Esophagus squamous epithelium (tissue), 5 donors: ENCODE measurements around the gene RASSF9. TPM values are rescaled to one million over a fixed set of nuclear protein-coding genes. Genes with fewer than 3 reads are reported as not detected.

Experiments used
- DNase-seq: peaks from one replicate; lab custom pipeline; 2025; lab: John Stamatoyannopoulos, UW
- H3K27ac ChIP-seq, 4 donors: fragments of 200-600 bp; sonication (generic); one replicate each; pipeline ENCODE4 v1.5.1; 2016 to 2019; ENCODE audit warnings: mild to moderate bottlenecking in 1 of 4
- H3K27me3 ChIP-seq, 4 donors: fragments of 200-600 bp; sonication (generic); 1 replicate in 3 of 4; 2 replicates in 1 of 4; pipeline versions ENCODE4 v1.5.1 to v1.6.0; 2017 to 2021; ENCODE audit warnings: antibody characterized with exemption in 1 of 4
- H3K36me3 ChIP-seq, 3 donors: fragments of 200-600 bp; sonication (generic); one replicate each; pipeline ENCODE4 v1.5.1; 2016 to 2019
- H3K4me1 ChIP-seq, 3 donors: fragments of 200-600 bp; sonication (generic); one replicate each; pipeline ENCODE4 v1.5.1; 2017 to 2019
- H3K4me3 ChIP-seq, 4 donors: fragments of 200-600 bp; sonication (generic); 1 replicate in 3 of 4; 2 replicates in 1 of 4; pipeline ENCODE4 v1.5.1; 2016 to 2019; ENCODE audit warnings: mild to moderate bottlenecking in 2 of 4, moderate library complexity in 1 of 4
- H3K9me3 ChIP-seq, 3 donors: fragments of 200-600 bp; sonication (generic); one replicate each; pipeline ENCODE4 v1.5.1; 2016 to 2019
- POLR2A ChIP-seq, 4 donors: fragments of 450-650 bp; IDR thresholded peaks; one replicate each; pipeline ENCODE4 v1.6.1; 2017; ENCODE audit warnings: antibody characterized with exemption in 4 of 4, mild to moderate bottlenecking in 4 of 4, moderate library complexity in 3 of 4
- WGBS, 2 donors: methylation state at CpG; one replicate each; pipeline ENCODE4 v1.1.5; 2018; 5-methylcytosine and 5-hydroxymethylcytosine counted together
- intact Hi-C: fragments of 100-400 bp; cut with DNase I; formaldehyde crosslinking; loops from one replicate; pipeline ENCODE4 v1.15.0; 2022
- total RNA-seq, 4 donors: library from RNA; depleted of rRNA; stranded (reverse); fragments of >200 nt; gene quantifications; one replicate each; pipeline ENCODE4 v1.1.0, GENCODE V29; 2016
- TF ChIP-seq, protein P1 (sequence below), 6 experiments: fragments of 450-650 bp in 4 of 6; fragments of 200-600 bp in 2 of 6; sonication (generic) in 2 of 6; IDR thresholded peaks; one replicate each; pipeline ENCODE4 v1.5.1; 2016 to 2019; ENCODE audit warnings: antibody characterized with exemption in 6 of 6, mild to moderate bottlenecking in 4 of 6, moderate library complexity in 4 of 6
- donor health status: DM: yes; HTN: yes; CAD: no.

Gene RASSF9
- 10 to 100 TPM in 1 of 4 donors, 1 to 10 TPM in 3; 2.5 to 17.4 (median 4.4) TPM for total RNA-seq

DNA sequence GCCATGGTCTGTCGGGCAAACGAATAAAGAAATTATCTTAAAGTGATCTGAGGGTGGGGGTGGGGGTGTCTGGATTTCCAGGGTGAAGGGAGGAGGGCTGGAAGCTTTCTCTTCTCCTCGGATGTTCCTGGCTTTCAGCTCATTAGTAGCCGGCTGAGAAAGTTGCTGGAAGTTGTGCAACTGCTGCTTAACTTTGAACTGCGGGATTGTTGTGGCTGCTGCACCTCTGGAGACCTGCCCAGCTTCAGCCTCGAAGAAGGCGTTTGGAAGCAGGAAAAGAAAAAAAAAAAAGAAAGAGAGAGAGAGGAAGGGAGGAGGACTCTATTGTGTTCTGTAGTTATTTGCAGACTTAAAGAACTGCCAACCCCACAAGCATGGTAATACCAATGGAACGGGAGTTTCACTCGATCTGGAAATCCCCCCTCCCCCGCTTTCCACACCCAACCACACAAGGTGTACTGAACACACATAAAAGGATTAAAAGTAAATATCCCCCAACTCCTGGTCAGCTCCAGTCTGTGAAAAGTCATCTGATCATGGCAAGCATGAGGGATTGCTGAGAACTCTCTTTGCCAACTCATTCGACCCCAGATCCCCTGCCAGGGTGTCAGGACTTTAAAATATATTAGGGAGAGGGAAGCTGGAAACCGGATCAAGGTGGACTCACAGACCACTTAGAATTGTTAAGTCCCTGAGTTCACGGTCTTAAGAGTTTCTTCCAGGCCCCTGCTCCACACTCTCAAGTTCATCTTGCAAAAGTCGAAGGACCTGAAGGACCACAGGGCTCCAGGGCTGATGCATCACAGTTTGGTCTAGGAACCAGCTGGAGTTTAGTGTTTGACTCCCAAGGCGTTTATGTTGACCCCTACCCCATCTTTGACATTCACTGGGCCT, at the start of gene RASSF9:
TSS of gene RASSF9 (minus strand) at position 213 of the 894 bp plus-strand sequence. CDS start at position 5, 208 bp downstream.
- Histone ChIP-seq H3K27ac (peak within 1 kb of the TSS; percentile 76 to 89 (median 81)), H3K4me1 (peaks cover 0 to 34% (median 0%) of the 10 kb centered on the region in 3 donors), H3K36me3 (no peaks in the 10 kb centered on the region), H3K9me3 (no peaks in the 10 kb centered on the region), H3K4me3 (peak within 1 kb of the TSS; percentile 27 to 64 (median 55)), H3K27me3 (no peaks in the 10 kb centered on the region)
- no peak for DNase-seq
- 9 to 19% methylated on average over 14 of the region's 15 CpGs for WGBS, 2 donors
- intact Hi-C loops, result no loop called here
- TF ChIP-seq, protein P1, sequence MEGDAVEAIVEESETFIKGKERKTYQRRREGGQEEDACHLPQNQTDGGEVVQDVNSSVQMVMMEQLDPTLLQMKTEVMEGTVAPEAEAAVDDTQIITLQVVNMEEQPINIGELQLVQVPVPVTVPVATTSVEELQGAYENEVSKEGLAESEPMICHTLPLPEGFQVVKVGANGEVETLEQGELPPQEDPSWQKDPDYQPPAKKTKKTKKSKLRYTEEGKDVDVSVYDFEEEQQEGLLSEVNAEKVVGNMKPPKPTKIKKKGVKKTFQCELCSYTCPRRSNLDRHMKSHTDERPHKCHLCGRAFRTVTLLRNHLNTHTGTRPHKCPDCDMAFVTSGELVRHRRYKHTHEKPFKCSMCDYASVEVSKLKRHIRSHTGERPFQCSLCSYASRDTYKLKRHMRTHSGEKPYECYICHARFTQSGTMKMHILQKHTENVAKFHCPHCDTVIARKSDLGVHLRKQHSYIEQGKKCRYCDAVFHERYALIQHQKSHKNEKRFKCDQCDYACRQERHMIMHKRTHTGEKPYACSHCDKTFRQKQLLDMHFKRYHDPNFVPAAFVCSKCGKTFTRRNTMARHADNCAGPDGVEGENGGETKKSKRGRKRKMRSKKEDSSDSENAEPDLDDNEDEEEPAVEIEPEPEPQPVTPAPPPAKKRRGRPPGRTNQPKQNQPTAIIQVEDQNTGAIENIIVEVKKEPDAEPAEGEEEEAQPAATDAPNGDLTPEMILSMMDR (IDR thresholded peaks at IDR 0.05), result no peak
- no peak for TF ChIP-seq POLR2A (IDR thresholded peaks at IDR 0.05)

DNA sequence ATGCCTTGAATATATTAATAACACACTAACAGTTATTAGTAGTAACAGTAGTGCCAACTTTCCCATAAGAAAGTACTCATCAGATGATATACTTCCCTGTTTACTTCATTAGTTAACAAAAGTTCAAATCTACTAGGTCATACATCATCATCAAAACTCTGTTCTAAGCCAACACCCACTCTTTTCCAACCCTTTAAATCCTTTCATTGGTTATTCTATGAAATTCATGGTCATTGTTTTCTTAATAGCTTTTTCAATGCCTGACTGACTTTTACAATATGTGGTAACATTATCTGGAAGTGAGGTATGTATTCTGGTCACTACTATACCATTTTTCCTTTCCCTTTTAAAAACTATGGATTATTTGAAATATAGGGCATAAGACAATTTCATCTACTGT, 47.6 kb upstream of the RASSF9 start:
- intact Hi-C loops, result no loop called here
- H3K27me3 ChIP-seq, result no peaks in the 10 kb centered on the region
- no peak overlapping the region for H3K27ac ChIP-seq
- H3K36me3 ChIP-seq, result no peaks in the 10 kb centered on the region
- H3K9me3 ChIP-seq, result no peaks in the 10 kb centered on the region
- H3K4me1 ChIP-seq, result no peaks in the 10 kb centered on the region
- TF ChIP-seq POLR2A (IDR thresholded peaks at IDR 0.05), result no peak
- TF ChIP-seq, protein P1 (IDR thresholded peaks at IDR 0.05), result no peak
- DNase-seq, result no peak
- no peak overlapping the region for H3K4me3 ChIP-seq

DNA sequence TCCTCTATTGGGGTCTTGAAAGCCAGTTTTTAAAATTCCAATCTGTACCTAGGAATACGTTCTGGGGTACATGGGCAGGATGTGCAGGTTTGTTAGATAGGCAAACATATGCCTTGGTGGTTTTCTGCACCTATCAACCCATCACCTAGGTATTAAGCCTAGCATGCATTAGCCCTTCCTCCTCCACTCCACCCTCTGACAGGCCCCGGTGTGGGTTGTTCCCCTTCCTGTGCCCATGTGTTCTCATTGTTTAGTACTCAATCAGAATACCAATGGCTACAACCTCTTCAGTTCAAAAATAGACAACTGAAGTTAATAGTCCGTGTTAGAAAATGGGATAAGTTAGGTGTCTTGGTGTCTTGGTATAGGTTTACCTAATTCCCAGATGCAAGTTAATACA, 41.2 kb upstream of the RASSF9 start:
- intact Hi-C loops, result no loop called here
- DNase-seq, result no peak
- no peaks in the 10 kb centered on the region for H3K4me1 ChIP-seq
- TF ChIP-seq POLR2A (IDR thresholded peaks at IDR 0.05), result no peak
- TF ChIP-seq, protein P1 (IDR thresholded peaks at IDR 0.05), result no peak
- H3K27ac ChIP-seq, result no peak overlapping the region
- 59 to 74% methylated on average over 3 of the region's 3 CpGs for WGBS, 2 donors
- H3K27me3 ChIP-seq, result no peaks in the 10 kb centered on the region
- H3K4me3 ChIP-seq, result no peak overlapping the region
- H3K36me3 ChIP-seq, result no peaks in the 10 kb centered on the region
- no peaks in the 10 kb centered on the region for H3K9me3 ChIP-seq

DNA sequence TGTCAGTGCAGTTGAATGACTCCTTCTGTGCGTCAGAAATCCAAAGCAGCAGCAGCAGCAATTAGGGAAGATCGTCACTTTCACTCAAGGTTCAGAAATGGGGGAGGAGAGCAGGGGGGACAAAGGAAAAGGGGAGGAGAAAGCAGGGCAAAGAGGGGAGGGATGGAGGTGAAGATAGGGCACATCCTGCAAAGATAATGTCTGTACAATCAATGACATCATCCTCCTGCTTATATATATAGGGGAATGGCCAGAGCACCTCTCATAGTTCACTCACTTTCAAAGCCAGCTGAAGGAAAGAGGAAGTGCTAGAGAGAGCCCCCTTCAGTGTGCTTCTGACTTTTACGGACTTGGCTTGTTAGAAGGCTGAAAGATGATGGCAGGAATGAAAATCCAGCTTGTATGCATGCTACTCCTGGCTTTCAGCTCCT, 37.8 kb upstream of the RASSF9 start, which contains the start of gene NTS:
TSS of gene NTS (plus strand) at position 265 of the 431 bp plus-strand sequence. CDS start at position 374, 109 bp downstream.
- Histone ChIP-seq H3K36me3 (no peaks in the 10 kb centered on the region), H3K4me1 (no peaks in the 10 kb centered on the region), H3K9me3 (no peaks in the 10 kb centered on the region), H3K27ac (no peak within 1 kb of the TSS), H3K4me3 (no peak within 1 kb of the TSS), H3K27me3 (no peaks in the 10 kb centered on the region)
- intact Hi-C loops, result no loop called here
- TF ChIP-seq, protein P1 (IDR thresholded peaks at IDR 0.05), result no peak
- no peak for TF ChIP-seq POLR2A (IDR thresholded peaks at IDR 0.05)
- WGBS, 2 donors, result 34 to 60% methylated on average over 3 of the region's 3 CpGs
- DNase-seq, result no peak

DNA sequence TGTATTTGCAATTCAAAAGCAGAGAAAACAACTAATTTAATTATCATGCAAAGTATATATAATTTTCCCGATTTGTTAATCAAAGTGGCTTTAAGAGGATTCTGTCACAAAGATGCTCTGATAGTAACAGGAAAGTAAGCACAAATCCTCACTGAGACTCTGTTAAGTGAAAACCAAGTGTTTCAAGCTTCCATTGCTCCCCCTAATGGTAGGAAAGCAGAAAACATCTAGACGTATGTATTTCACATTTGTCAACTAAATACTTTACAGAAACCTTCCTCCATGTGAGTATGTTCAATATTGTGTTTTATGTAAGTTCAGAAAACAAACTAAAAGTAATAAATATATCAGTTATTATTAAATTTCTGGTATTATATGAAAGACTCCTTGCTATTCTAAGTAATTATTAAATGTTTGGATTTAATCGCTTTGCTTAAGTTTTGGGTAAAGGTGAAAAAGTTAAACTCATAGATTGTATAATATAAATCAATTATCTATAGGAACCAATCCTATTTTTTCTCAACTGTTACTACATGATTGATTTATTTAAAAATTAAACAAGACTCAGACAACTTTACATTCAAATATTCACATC, 36.4 kb upstream of the RASSF9 start:
- Histone ChIP-seq H3K9me3 (no peaks in the 10 kb centered on the region), H3K27ac (no peak overlapping the region), H3K4me1 (peaks cover 0 to 4% (median 0%) of the 10 kb centered on the region in 3 donors), H3K27me3 (no peaks in the 10 kb centered on the region), H3K36me3 (no peaks in the 10 kb centered on the region), H3K4me3 (no peak overlapping the region)
- 30 to 31% methylated on average over 3 of the region's 3 CpGs for WGBS, 2 donors
- intact Hi-C loops, result no loop called here
- DNase-seq, result no peak
- TF ChIP-seq, protein P1 (IDR thresholded peaks at IDR 0.05), result peak; percentile 16 to 77 (median 54)
- TF ChIP-seq POLR2A (IDR thresholded peaks at IDR 0.05), result no peak
